WTC11 (cell line): ENCODE results near the gene GRK1. TPM values are rescaled to one million over a fixed set of nuclear protein-coding genes. Genes with fewer than 3 reads are reported as not detected.

Experiments used
- ATAC-seq: fragments of 200-7000 bp; cut with Tn5 transposase; 2 replicates; pipeline ENCODE4 v1.10.0; 2021; ENCODE audit warnings: mild to moderate bottlenecking, moderate library complexity
- CTCF ChIA-PET: fragments of 300-600 bp; sonication (Branson Sonifier 250); formaldehyde crosslinking; loops from one replicate; lab custom pipeline; 2021; ENCODE audit warnings: antibody characterized with exemption; lab: Charles Lee
- POLR2A ChIA-PET: fragments of 350-600 bp; sonication (Branson Sonifier 250); formaldehyde crosslinking; loops from one replicate; lab custom pipeline; 2021; ENCODE audit warnings: antibody characterized with exemption; lab: Charles Lee
- DNase-seq: peaks from one replicate; pipeline ENCODE4 v3.0.0; 2021; ENCODE audit warnings: low spot score
- H3K27ac Mint-ChIP-seq: 2 replicates; pipeline ENCODE4 v1.8.0; 2021; ENCODE audit warnings: mixed read lengths
- H3K27me3 Mint-ChIP-seq: 2 replicates; pipeline ENCODE4 v1.8.0; 2021; ENCODE audit warnings: low read depth, mild to moderate bottlenecking, moderate library complexity, mixed read lengths
- H3K36me3 Mint-ChIP-seq: 2 replicates; pipeline ENCODE4 v1.8.0; 2021; ENCODE audit warnings: mixed read lengths
- H3K4me1 Mint-ChIP-seq: 2 replicates; pipeline ENCODE4 v1.8.0; 2022; ENCODE audit warnings: mixed read lengths
- H3K4me3 Mint-ChIP-seq: 2 replicates; pipeline ENCODE4 v1.8.0; 2021; ENCODE audit warnings: mild to moderate bottlenecking, moderate library complexity, mixed read lengths
- H3K9me3 Mint-ChIP-seq: 2 replicates; pipeline ENCODE4 v1.8.0; 2021; ENCODE audit warnings: mixed read lengths
- CREM ChIP-seq: sonication (generic); formaldehyde crosslinking; IDR thresholded peaks from 2 replicates; pipeline ENCODE4 v1.8.1; 2022; ENCODE audit warnings: mild to moderate bottlenecking, missing genetic modification reagents, moderate library complexity
- EMX1 ChIP-seq: fragments of 250-450 bp; sonication (Bioruptor Pico); IDR thresholded peaks from 2 replicates; pipeline ENCODE4 v1.8.0; 2021; ENCODE audit warnings: mild to moderate bottlenecking
- GABPB1 ChIP-seq: sonication (generic); formaldehyde crosslinking; IDR thresholded peaks from 2 replicates; pipeline ENCODE4 v1.8.1; 2023; ENCODE audit warnings: mild to moderate bottlenecking, missing genetic modification reagents
- JUN ChIP-seq: sonication (generic); formaldehyde crosslinking; IDR thresholded peaks from 2 replicates; pipeline ENCODE4 v1.8.0; 2023; ENCODE audit warnings: mild to moderate bottlenecking, missing genetic modification reagents
- MLX ChIP-seq: sonication (generic); formaldehyde crosslinking; IDR thresholded peaks from 2 replicates; pipeline ENCODE4 v1.8.1; 2023; ENCODE audit warnings: mild to moderate bottlenecking, missing genetic modification reagents, moderate library complexity
- MYBL2 ChIP-seq: sonication (generic); formaldehyde crosslinking; IDR thresholded peaks from 2 replicates; pipeline ENCODE4 v1.8.1; 2023; ENCODE audit warnings: mild to moderate bottlenecking, moderate library complexity, missing genetic modification reagents
- NFATC4 ChIP-seq: fragments of 250-450 bp; sonication (Bioruptor Pico); IDR thresholded peaks from 2 replicates; pipeline ENCODE4 v1.9.0; 2021; ENCODE audit warnings: mild to moderate bottlenecking
- NFYB ChIP-seq: sonication (generic); formaldehyde crosslinking; conservative IDR thresholded peaks from 2 replicates; pipeline ENCODE4 v1.8.0; 2022; ENCODE audit warnings: low read depth, missing genetic modification reagents
- NR2C2 ChIP-seq: sonication (generic); formaldehyde crosslinking; IDR thresholded peaks from 2 replicates; pipeline ENCODE4 v1.8.0; 2022; ENCODE audit warnings: mild to moderate bottlenecking, missing genetic modification reagents
- OVOL2 ChIP-seq: fragments of 250-450 bp; sonication (Bioruptor Pico); IDR thresholded peaks from 2 replicates; pipeline ENCODE4 v1.9.0; 2021; ENCODE audit warnings: mild to moderate bottlenecking, borderline replicate concordance
- RORB ChIP-seq: fragments of 250-450 bp; sonication (Bioruptor Pico); IDR thresholded peaks from 2 replicates; pipeline ENCODE4 v1.9.0; 2021; ENCODE audit warnings: mild to moderate bottlenecking
- TCF7 ChIP-seq: sonication (generic); formaldehyde crosslinking; IDR thresholded peaks from 2 replicates; pipeline ENCODE4 v1.8.0; 2022; ENCODE audit warnings: mild to moderate bottlenecking, low read depth, missing genetic modification reagents, moderate library complexity
- ZNF138 ChIP-seq: sonication (generic); formaldehyde crosslinking; conservative IDR thresholded peaks from 2 replicates; pipeline ENCODE4 v1.8.1; 2022; ENCODE audit warnings: mild to moderate bottlenecking, moderate library complexity, missing genetic modification reagents
- ZNF396 ChIP-seq: fragments of 250-450 bp; sonication (Bioruptor Pico); IDR thresholded peaks from 2 replicates; pipeline ENCODE4 v1.8.0; 2021; ENCODE audit warnings: mild to moderate bottlenecking, moderate library complexity, borderline replicate concordance
- total RNA-seq: library from RNA; stranded (reverse); gene quantifications from 3 replicates; pipeline ENCODE4 v1.2.3, GENCODE V29; 2021
- TF ChIP-seq, protein P1 (sequence below): sonication (generic); formaldehyde crosslinking; conservative IDR thresholded peaks from 2 replicates; pipeline ENCODE4 v1.8.1; 2022; ENCODE audit warnings: mild to moderate bottlenecking, missing genetic modification reagents
- TF ChIP-seq, protein P2 (sequence below): sonication (generic); formaldehyde crosslinking; IDR thresholded peaks from 2 replicates; pipeline ENCODE4 v1.8.0; 2022; ENCODE audit warnings: missing genetic modification reagents
- TF ChIP-seq, protein P3 (sequence below): fragments of 250-450 bp; sonication (Bioruptor Pico); IDR thresholded peaks from 2 replicates; pipeline ENCODE4 v2.1.2; 2022; ENCODE audit warnings: mild to moderate bottlenecking, moderate library complexity
- TF ChIP-seq, protein P4 (sequence below): sonication (generic); formaldehyde crosslinking; IDR thresholded peaks from 2 replicates; pipeline ENCODE4 v1.8.1; 2022; ENCODE audit warnings: mild to moderate bottlenecking, moderate library complexity, missing genetic modification reagents
- TF ChIP-seq, protein P5 (sequence below): sonication (generic); formaldehyde crosslinking; IDR thresholded peaks from 2 replicates; pipeline ENCODE4 v1.8.0; 2022; ENCODE audit warnings: mild to moderate bottlenecking, missing genetic modification reagents

GRK1 gene
- total RNA-seq, 1 experiment from 2014 or later: 0.17 TPM

GRCh38 chr13:113762075-113762474, 95.1 kb downstream of the GRK1 start:
- POLR2A ChIA-PET: no interaction called here
- peaks cover 42% of the 10 kb centered on the region for H3K27me3 Mint-ChIP-seq
- no peak for ATAC-seq

DNA sequence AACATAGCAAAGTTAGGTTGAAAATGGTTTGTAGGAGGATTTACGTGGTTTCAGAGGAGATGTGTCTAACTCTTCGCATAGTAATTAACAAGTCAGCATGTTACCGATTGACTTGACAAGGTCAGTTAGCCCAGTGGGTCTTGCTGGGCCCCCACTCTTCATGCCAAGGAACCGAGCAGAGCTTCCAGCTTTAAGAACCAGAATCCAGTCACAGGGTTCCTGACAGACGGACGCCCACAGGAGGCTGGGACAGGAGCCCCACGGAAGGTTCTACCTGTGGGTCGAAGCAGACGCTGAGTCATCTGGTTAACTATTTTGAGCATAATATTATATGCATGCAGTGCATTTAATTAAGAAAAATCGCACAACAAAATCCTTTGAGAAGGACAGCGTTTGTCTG, 95.5 kb downstream of the GRK1 start:
- POLR2A ChIA-PET: no interaction called here
- Mint-ChIP-seq H3K4me1 (peaks cover 31% of the 10 kb centered on the region), H3K9me3 (no peaks in the 10 kb centered on the region), H3K36me3 (no peaks in the 10 kb centered on the region), H3K4me3 (no peak overlapping the region), H3K27me3 (peaks cover 37% of the 10 kb centered on the region), H3K27ac (no peak overlapping the region)
- ATAC-seq (no peak), DNase-seq (no peak)
- TF ChIP-seq EMX1 (CRISPR knock-in tag) (no peak), JUN (CRISPR knock-in tag) (no peak), CREM (CRISPR knock-in tag) (no peak), MYBL2 (CRISPR knock-in tag) (no peak), MLX (CRISPR knock-in tag) (no peak), GABPB1 (no peak), TCF7 (CRISPR knock-in tag) (no peak), NR2C2 (CRISPR knock-in tag) (no peak), ZNF138 (CRISPR knock-in tag) (no peak), RORB (CRISPR knock-in tag) (no peak)
- TF ChIP-seq, protein P1, sequence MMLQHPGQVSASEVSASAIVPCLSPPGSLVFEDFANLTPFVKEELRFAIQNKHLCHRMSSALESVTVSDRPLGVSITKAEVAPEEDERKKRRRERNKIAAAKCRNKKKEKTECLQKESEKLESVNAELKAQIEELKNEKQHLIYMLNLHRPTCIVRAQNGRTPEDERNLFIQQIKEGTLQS (CRISPR knock-in tag): no peak
- TF ChIP-seq, protein P2, sequence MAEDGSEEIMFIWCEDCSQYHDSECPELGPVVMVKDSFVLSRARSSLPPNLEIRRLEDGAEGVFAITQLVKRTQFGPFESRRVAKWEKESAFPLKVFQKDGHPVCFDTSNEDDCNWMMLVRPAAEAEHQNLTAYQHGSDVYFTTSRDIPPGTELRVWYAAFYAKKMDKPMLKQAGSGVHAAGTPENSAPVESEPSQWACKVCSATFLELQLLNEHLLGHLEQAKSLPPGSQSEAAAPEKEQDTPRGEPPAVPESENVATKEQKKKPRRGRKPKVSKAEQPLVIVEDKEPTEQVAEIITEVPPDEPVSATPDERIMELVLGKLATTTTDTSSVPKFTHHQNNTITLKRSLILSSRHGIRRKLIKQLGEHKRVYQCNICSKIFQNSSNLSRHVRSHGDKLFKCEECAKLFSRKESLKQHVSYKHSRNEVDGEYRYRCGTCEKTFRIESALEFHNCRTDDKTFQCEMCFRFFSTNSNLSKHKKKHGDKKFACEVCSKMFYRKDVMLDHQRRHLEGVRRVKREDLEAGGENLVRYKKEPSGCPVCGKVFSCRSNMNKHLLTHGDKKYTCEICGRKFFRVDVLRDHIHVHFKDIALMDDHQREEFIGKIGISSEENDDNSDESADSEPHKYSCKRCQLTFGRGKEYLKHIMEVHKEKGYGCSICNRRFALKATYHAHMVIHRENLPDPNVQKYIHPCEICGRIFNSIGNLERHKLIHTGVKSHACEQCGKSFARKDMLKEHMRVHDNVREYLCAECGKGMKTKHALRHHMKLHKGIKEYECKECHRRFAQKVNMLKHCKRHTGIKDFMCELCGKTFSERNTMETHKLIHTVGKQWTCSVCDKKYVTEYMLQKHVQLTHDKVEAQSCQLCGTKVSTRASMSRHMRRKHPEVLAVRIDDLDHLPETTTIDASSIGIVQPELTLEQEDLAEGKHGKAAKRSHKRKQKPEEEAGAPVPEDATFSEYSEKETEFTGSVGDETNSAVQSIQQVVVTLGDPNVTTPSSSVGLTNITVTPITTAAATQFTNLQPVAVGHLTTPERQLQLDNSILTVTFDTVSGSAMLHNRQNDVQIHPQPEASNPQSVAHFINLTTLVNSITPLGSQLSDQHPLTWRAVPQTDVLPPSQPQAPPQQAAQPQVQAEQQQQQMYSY (CRISPR knock-in tag): no peak
- TF ChIP-seq, protein P3, sequence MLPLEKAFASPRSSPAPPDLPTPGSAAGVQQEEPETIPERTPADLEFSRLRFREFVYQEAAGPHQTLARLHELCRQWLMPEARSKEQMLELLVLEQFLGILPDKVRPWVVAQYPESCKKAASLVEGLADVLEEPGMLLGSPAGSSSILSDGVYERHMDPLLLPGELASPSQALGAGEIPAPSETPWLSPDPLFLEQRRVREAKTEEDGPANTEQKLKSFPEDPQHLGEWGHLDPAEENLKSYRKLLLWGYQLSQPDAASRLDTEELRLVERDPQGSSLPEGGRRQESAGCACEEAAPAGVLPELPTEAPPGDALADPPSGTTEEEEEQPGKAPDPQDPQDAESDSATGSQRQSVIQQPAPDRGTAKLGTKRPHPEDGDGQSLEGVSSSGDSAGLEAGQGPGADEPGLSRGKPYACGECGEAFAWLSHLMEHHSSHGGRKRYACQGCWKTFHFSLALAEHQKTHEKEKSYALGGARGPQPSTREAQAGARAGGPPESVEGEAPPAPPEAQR (CRISPR knock-in tag): no peak
- CTCF ChIA-PET: no interaction called here

More at GRCh38 chr13:113762075-113762474, 95.1 kb downstream of the GRK1 start:
- H3K9me3 Mint-ChIP-seq: peaks cover 4% of the 10 kb centered on the region
- DNase-seq: no peak
- CTCF ChIA-PET: no interaction called here
- H3K36me3 Mint-ChIP-seq: no peaks in the 10 kb centered on the region
- TF ChIP-seq ZNF396 (CRISPR knock-in tag) (no peak), OVOL2 (no peak), JUN (CRISPR knock-in tag) (no peak), NFYB (no peak), NFATC4 (CRISPR knock-in tag) (no peak)
- TF ChIP-seq, protein P4, sequence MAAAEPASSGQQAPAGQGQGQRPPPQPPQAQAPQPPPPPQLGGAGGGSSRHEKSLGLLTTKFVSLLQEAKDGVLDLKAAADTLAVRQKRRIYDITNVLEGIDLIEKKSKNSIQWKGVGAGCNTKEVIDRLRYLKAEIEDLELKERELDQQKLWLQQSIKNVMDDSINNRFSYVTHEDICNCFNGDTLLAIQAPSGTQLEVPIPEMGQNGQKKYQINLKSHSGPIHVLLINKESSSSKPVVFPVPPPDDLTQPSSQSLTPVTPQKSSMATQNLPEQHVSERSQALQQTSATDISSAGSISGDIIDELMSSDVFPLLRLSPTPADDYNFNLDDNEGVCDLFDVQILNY (CRISPR knock-in tag): no peak
- TF ChIP-seq, protein P5, sequence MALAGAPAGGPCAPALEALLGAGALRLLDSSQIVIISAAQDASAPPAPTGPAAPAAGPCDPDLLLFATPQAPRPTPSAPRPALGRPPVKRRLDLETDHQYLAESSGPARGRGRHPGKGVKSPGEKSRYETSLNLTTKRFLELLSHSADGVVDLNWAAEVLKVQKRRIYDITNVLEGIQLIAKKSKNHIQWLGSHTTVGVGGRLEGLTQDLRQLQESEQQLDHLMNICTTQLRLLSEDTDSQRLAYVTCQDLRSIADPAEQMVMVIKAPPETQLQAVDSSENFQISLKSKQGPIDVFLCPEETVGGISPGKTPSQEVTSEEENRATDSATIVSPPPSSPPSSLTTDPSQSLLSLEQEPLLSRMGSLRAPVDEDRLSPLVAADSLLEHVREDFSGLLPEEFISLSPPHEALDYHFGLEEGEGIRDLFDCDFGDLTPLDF (CRISPR knock-in tag): no peak
- no peak overlapping the region for H3K27ac Mint-ChIP-seq
- H3K4me3 Mint-ChIP-seq: no peak overlapping the region
- peaks cover 31% of the 10 kb centered on the region for H3K4me1 Mint-ChIP-seq
